ENCODE results near the gene PGBD5.

PGBD5 gene

DNA sequence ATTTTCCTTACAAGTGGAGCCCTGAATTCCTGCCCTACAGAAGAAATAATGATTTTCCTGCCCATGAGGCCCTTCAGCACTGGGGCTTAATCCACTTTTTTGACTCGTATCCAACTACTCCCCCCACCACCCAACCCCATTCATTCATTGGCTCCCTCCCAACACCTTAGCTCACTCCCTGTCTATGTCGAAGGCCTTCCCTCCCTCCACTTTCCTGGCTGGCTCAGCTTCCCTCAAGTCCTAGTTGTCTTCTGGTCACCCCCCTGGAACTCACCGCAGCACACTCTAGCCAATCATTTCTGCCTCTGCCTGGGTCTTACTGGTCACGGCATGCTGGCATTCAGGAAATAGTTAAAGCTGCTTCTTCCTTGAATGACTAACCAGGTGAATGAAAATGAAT lies 118.9 kb downstream of the PGBD5 start:
- no peak for DNase-seq
- intact Hi-C loops (cut with DNase I; ENCODE audit: low total_unique reads), result loop anchor here (10.0 kb wide), 1 partner anchor 102 kb away; no protein-coding TSS in a partner anchor
- no peak overlapping the region for H3K4me3 ChIP-seq
- H3K9me3 ChIP-seq, result no peaks in the 10 kb centered on the region
- H3K27ac ChIP-seq, result no peak overlapping the region
- TF ChIP-seq, protein P1, sequence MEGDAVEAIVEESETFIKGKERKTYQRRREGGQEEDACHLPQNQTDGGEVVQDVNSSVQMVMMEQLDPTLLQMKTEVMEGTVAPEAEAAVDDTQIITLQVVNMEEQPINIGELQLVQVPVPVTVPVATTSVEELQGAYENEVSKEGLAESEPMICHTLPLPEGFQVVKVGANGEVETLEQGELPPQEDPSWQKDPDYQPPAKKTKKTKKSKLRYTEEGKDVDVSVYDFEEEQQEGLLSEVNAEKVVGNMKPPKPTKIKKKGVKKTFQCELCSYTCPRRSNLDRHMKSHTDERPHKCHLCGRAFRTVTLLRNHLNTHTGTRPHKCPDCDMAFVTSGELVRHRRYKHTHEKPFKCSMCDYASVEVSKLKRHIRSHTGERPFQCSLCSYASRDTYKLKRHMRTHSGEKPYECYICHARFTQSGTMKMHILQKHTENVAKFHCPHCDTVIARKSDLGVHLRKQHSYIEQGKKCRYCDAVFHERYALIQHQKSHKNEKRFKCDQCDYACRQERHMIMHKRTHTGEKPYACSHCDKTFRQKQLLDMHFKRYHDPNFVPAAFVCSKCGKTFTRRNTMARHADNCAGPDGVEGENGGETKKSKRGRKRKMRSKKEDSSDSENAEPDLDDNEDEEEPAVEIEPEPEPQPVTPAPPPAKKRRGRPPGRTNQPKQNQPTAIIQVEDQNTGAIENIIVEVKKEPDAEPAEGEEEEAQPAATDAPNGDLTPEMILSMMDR (IDR thresholded peaks at IDR 0.05), result no peak
- H3K36me3 ChIP-seq, result no peaks in the 10 kb centered on the region
- no peaks in the 10 kb centered on the region for H3K27me3 ChIP-seq
- peaks cover 0 to 3% (median 0%) of the 10 kb centered on the region in 4 donors for H3K4me1 ChIP-seq

DNA sequence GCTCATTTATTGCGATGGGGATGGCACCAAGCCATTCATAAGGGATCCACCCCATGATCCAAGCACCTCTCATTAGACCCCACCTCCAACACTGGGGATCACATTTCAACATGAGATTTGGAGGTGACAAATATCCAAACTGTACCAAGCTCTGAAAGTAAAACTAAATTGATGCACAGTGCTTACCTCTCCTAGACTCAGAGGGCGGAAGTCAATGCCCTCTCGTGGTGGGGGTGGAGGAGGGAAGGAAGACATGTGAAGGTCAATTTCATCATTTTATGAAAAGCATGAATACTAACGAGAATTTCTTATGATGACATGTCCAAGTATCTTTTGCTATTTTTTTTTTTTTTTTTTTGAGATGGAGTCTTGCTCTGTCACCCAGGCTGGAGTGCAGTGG lies 120.0 kb downstream of the PGBD5 start:
- no peaks in the 10 kb centered on the region for H3K9me3 ChIP-seq
- DNase-seq, result no peak
- H3K27me3 ChIP-seq, result no peaks in the 10 kb centered on the region
- no peaks in the 10 kb centered on the region for H3K36me3 ChIP-seq
- TF ChIP-seq, protein P1 (IDR thresholded peaks at IDR 0.05), result no peak
- H3K4me1 ChIP-seq, result peaks cover 0 to 3% (median 0%) of the 10 kb centered on the region in 4 donors
- no peak overlapping the region for H3K27ac ChIP-seq
- H3K4me3 ChIP-seq, result no peak overlapping the region
- intact Hi-C loops (cut with DNase I; ENCODE audit: low total_unique reads), result loop anchor here (10.0 kb wide), 1 partner anchor 101 kb away; no protein-coding TSS in a partner anchor

DNA sequence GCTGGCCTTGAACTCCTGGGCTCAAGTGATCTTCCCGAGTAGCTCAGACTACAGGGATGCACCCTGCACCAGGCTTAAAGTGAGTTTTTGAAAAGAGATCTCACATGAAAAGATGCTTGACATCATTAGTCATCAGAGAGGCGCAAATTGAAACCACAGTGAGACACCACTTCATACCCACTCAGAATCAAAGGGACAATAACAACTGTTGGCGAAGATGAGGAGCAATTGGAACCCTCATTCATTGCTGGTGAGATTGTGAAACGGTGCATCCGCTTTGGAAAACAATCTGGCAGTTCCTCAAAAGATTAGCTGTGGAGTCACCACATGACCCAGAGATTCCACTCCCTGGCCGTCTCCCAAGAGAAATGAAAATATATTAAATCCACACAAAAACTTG lies 122.3 kb downstream of the PGBD5 start:
- H3K27ac ChIP-seq, result no peak overlapping the region
- TF ChIP-seq, protein P1 (IDR thresholded peaks at IDR 0.05), result no peak
- DNase-seq, result no peak
- no peak overlapping the region for H3K4me3 ChIP-seq
- H3K36me3 ChIP-seq, result no peaks in the 10 kb centered on the region
- no peaks in the 10 kb centered on the region for H3K9me3 ChIP-seq
- H3K4me1 ChIP-seq, result peaks cover 0 to 3% (median 0%) of the 10 kb centered on the region in 4 donors
- intact Hi-C loops (cut with DNase I; ENCODE audit: low total_unique reads), result loop anchor here (10.0 kb wide), 1 partner anchor 99 kb away; no protein-coding TSS in a partner anchor
- H3K27me3 ChIP-seq, result no peaks in the 10 kb centered on the region

DNA sequence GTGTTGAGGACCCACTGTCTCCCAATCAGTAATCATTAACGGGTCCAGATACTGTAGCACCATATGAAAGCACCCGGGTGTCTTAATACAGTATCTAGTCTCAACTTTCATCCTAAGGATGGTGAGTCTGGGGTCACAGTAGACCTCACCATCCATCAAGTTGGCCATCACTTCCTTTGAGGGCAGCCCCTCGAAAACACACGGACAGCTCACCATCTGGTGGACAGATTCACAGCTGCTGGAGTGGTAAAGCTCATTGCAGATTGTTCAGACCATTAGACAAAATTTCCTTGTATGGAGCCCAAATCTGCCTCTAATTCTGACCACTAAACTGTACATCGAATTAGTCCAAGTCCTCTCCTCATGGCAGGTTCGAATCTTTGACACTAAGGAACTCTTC lies 123.1 kb downstream of the PGBD5 start:
- no peaks in the 10 kb centered on the region for H3K9me3 ChIP-seq
- no peak overlapping the region for H3K27ac ChIP-seq
- intact Hi-C loops (cut with DNase I; ENCODE audit: low total_unique reads), result loop anchor here (10.0 kb wide), 1 partner anchor 98 kb away; no protein-coding TSS in a partner anchor
- DNase-seq, result no peak
- peaks cover 0 to 3% (median 0%) of the 10 kb centered on the region in 4 donors for H3K4me1 ChIP-seq
- no peak overlapping the region for H3K4me3 ChIP-seq
- no peaks in the 10 kb centered on the region for H3K27me3 ChIP-seq
- TF ChIP-seq, protein P1 (IDR thresholded peaks at IDR 0.05), result no peak
- H3K36me3 ChIP-seq, result no peaks in the 10 kb centered on the region

DNA sequence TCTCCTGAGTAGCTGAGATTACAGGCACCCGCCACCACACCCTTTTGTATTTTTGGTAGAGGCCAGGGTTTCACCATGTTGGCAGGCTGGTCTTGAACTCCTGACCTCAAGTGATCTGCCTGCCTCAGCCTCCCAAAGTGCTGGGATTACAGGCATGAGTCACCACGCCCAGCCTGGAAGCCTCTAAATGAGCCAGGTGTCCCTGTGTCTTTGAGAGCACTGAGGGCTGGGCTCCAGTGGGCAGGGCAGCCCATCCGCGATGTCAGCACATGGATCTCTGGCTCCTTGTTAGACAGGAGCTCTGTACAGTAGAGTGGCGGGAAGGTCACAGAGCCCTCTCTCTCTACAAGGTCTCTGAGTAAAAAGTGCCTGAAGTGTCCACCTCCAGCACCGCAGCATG lies 124.3 kb downstream of the PGBD5 start:
- Histone ChIP-seq H3K36me3 (no peaks in the 10 kb centered on the region), H3K9me3 (no peaks in the 10 kb centered on the region), H3K4me1 (no peaks in the 10 kb centered on the region), H3K27me3 (no peaks in the 10 kb centered on the region), H3K4me3 (no peak overlapping the region), H3K27ac (no peak overlapping the region)
- DNase-seq, result no peak
- intact Hi-C loops (cut with DNase I; ENCODE audit: low total_unique reads), result loop anchor here (10.0 kb wide), 1 partner anchor 97 kb away; no protein-coding TSS in a partner anchor
- TF ChIP-seq, protein P1 (IDR thresholded peaks at IDR 0.05), result no peak

DNA sequence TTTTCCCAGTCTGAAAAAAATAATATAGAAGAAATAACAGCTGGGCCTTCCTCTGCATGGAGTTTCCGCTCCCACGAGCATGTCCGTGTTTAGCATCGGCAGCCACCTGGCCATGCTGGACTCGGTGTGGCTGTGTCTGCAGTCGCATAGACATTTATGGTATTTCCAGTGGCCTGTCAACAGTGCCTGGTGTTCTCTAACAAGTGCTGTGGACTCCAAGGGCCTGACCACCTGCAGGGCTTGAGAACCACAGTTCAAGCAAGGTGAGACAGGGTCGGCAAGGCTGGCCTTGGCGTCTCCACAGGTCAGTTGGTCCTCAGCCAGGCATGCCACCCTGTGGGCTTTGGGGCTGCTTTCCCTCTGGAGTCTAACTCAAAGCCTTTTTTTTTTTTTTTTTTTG lies 124.8 kb downstream of the PGBD5 start:
- Histone ChIP-seq H3K27me3 (no peaks in the 10 kb centered on the region), H3K9me3 (no peaks in the 10 kb centered on the region), H3K4me1 (no peaks in the 10 kb centered on the region), H3K4me3 (no peak overlapping the region), H3K27ac (no peak overlapping the region), H3K36me3 (no peaks in the 10 kb centered on the region)
- intact Hi-C loops (cut with DNase I; ENCODE audit: low total_unique reads), result loop anchor here (10.0 kb wide), 1 partner anchor 97 kb away; no protein-coding TSS in a partner anchor
- no peak for DNase-seq
- TF ChIP-seq, protein P1 (IDR thresholded peaks at IDR 0.05), result no peak
